ENCODE data around the gene ROR1. TPM values are rescaled to one million over a fixed set of nuclear protein-coding genes. Genes with fewer than 3 reads are reported as not detected.

Gene ROR1
- total and polyA plus RNA-seq, 4 donors, result 4.0 to 30.9 (median 11.4) TPM

DNA sequence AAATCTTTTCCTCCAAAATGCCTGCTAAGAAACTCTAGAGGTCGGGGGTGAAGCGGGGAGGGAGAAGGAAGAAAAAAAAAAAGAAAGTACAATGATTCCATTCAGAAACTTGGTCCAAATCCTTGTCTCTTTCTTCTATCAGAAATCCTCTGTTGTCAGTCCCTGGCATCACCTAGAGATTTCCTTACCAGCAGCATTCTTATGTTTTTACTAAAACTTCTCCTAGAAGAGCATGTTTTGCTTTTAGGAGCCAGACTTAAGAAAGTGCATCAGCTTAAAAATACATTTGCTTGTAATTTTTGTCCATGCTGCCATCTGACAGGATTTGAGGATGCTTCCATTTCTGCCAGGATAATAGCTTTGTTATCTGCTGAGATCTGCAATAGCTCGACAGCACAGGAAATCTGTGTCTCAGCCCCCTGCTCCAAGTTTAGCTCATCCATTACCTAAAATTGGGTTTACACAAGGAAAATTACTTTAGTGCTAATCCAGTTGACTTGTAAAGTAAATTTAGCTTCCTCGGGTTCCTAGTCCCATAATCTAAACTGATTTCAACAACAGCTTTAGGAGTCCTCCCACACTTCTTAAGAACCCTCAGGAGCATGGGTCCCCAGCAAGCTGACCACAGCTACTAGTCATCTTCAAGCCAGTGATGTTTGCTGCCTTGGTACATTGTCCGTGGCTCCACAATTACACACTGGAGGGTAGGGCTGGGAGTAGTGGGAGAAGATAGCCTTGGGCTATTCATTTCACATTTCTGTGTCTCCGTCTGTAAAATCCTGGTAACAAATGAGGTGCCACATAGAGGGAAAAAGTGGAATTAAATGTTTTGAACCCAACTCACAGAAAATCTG, 337.3 kb downstream of the ROR1 start:
- H3K27ac ChIP-seq (ENCODE audit: low read depth in 1 of 2, low read length in 2 of 2), result no peak overlapping the region
- peaks cover 0 to 3% of the 10 kb centered on the region in 2 donors for H3K4me1 ChIP-seq (ENCODE audit: control insufficient read depth in 1 of 2, insufficient read depth in 2 of 2, low read length in 2 of 2)
- WGBS, 2 donors, result 58 to 60% methylated on average over 6 of the region's 6 CpGs
- intact Hi-C loops (cut with DNase I), result no loop called here
- H3K4me3 ChIP-seq (ENCODE audit: low read length in 2 of 2), result no peak overlapping the region
- no peaks in the 10 kb centered on the region for H3K27me3 ChIP-seq (ENCODE audit: control insufficient read depth in 1 of 2, insufficient read depth in 2 of 2, low read length in 1 of 2)
- no peaks in the 10 kb centered on the region for H3K9me3 ChIP-seq (ENCODE audit: control insufficient read depth, low read length)
- no peaks in the 10 kb centered on the region for H3K36me3 ChIP-seq (ENCODE audit: control insufficient read depth in 1 of 2, insufficient read depth in 2 of 2, low read length in 1 of 2)
- DNase-seq, result no peak
- no peak for ATAC-seq (ENCODE audit: low FRiP score)

DNA sequence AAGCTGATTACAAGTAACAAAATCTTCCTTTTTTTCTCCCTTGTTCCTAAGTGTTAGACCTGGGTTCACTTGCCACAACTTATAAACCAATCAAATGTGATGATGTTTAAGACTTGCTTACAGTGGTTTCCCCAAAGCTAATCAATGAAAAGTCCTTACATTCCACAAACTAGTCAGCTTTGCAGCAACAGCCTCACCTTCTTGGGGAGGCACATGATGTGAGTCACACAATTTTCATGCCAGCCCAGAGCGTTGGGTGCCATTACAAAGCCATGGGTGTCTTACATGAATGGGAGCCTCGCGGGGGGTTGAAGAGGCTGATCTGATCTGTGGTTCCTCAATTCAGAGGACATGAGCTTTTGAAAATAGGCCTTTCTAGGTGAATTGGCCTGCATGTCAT, 338.0 kb downstream of the ROR1 start:
- Histone ChIP-seq H3K4me3 (ENCODE audit: low read length in 2 of 2) (no peak overlapping the region), H3K9me3 (ENCODE audit: control insufficient read depth, low read length) (no peaks in the 10 kb centered on the region), H3K27me3 (ENCODE audit: control insufficient read depth in 1 of 2, insufficient read depth in 2 of 2, low read length in 1 of 2) (no peaks in the 10 kb centered on the region), H3K36me3 (ENCODE audit: control insufficient read depth in 1 of 2, insufficient read depth in 2 of 2, low read length in 1 of 2) (no peaks in the 10 kb centered on the region), H3K4me1 (ENCODE audit: control insufficient read depth in 1 of 2, insufficient read depth in 2 of 2, low read length in 2 of 2) (peaks cover 0 to 3% of the 10 kb centered on the region in 2 donors), H3K27ac (ENCODE audit: low read depth in 1 of 2, low read length in 2 of 2) (no peak overlapping the region)
- WGBS, 2 donors, result 65 to 74% methylated on average over 3 of the region's 3 CpGs
- no peak for DNase-seq
- intact Hi-C loops (cut with DNase I), result no loop called here
- ATAC-seq (ENCODE audit: low FRiP score), result no peak

DNA sequence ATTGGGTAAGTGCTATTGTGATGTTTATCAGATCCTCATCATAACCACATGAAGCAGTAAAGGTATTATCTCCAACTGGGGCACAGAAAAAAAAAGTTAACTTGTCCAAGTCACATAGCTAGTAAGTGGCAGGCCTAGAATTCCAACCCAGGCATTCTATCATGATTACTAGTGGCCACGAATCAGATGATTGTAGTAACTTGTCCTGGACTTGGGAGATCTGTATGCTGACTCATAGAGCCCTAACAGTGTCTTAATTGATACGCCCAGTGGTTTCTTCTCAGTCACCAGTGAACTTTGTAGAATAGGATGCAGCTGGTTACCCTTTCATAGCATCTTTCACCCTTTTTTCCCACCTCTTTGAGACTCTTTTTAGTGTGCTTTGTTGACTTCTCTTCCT, 338.5 kb downstream of the ROR1 start:
- Histone ChIP-seq H3K27ac (ENCODE audit: low read depth in 1 of 2, low read length in 2 of 2) (no peak overlapping the region), H3K9me3 (ENCODE audit: control insufficient read depth, low read length) (no peaks in the 10 kb centered on the region), H3K27me3 (ENCODE audit: control insufficient read depth in 1 of 2, insufficient read depth in 2 of 2, low read length in 1 of 2) (no peaks in the 10 kb centered on the region), H3K4me1 (ENCODE audit: control insufficient read depth in 1 of 2, insufficient read depth in 2 of 2, low read length in 2 of 2) (peaks cover 0 to 3% of the 10 kb centered on the region in 2 donors), H3K36me3 (ENCODE audit: control insufficient read depth in 1 of 2, insufficient read depth in 2 of 2, low read length in 1 of 2) (no peaks in the 10 kb centered on the region), H3K4me3 (ENCODE audit: low read length in 2 of 2) (no peak overlapping the region)
- WGBS, 2 donors, result 73 to 79% methylated on average over 2 of the region's 2 CpGs
- DNase-seq (no peak), ATAC-seq (ENCODE audit: low FRiP score) (no peak)
- intact Hi-C loops (cut with DNase I), result no loop called here

DNA sequence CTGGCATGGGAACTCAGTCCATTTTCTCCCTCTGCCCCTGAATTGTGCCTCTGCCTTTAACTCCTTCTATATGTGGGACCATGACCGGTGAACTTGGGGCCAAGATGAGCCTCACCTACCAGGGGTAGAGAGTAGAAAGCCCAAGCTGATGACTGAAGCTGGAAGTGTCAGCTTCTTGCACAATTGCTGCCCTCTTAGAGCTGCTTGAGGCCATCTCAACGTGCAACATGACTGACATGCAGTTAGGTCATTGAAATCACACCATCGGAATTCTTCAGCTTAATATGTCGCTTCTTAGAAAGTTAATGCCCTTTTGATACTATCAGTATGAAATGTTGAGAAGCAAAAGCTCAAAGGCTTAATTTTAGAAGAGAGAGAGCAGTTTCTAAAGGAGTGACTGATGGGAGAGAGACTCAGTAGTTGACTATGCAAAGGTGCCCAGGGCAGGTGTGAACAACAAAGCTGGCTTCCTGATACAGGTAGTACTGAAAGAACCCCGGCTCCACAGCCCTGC, 340.3 kb downstream of the ROR1 start:
- H3K9me3 ChIP-seq (ENCODE audit: control insufficient read depth, low read length), result no peaks in the 10 kb centered on the region
- no peak overlapping the region for H3K27ac ChIP-seq (ENCODE audit: low read depth in 1 of 2, low read length in 2 of 2)
- WGBS, 2 donors, result 45 to 56% methylated on average over 5 of the region's 5 CpGs
- peaks cover 0 to 7% of the 10 kb centered on the region in 2 donors for H3K4me1 ChIP-seq (ENCODE audit: control insufficient read depth in 1 of 2, insufficient read depth in 2 of 2, low read length in 2 of 2)
- DNase-seq (no peak), ATAC-seq (ENCODE audit: low FRiP score) (no peak)
- no peaks in the 10 kb centered on the region for H3K27me3 ChIP-seq (ENCODE audit: control insufficient read depth in 1 of 2, insufficient read depth in 2 of 2, low read length in 1 of 2)
- intact Hi-C loops (cut with DNase I), result no loop called here
- H3K36me3 ChIP-seq (ENCODE audit: control insufficient read depth in 1 of 2, insufficient read depth in 2 of 2, low read length in 1 of 2), result no peaks in the 10 kb centered on the region
- no peak overlapping the region for H3K4me3 ChIP-seq (ENCODE audit: low read length in 2 of 2)

DNA sequence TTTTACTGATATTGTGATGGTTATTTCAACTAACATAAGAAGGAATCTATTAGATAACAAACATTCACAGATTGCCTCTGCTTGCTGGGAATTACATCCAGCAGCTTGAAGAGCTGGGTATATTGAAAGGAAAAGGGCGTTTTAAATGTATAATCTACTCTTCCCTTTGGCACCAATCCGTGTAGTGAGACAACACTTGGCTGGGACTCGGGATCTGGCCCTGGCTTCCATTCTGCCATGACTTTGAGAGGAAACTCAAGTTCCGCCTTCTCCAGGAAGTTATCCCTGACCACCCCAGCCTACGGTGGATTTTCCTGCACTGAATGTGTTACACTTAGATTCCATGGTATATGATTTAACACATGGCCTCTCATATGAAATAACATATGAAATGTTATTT, 342.7 kb downstream of the ROR1 start:
- no peak for ATAC-seq (ENCODE audit: low FRiP score)
- 18 to 27% methylated on average over 5 of the region's 5 CpGs for WGBS, 2 donors
- intact Hi-C loops (cut with DNase I), result no loop called here

DNA sequence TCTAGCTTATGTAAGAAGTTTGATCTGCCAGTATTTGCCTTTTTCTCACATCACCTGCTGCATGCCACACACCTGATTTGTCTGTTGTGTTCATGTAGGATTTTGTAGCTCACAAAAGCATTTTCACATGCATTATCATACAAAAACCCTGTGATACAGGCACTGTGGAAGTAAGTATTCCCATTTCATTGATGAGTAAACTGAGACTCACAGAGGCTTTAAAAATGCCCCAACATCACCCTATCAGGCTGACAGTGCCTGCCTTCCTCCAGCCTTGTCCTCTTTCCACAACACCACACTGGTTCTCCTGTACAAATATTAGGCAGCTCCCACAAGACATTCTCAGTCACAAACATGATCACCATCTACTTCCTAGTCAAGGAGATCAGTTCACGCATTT, 343.7 kb downstream of the ROR1 start:
- Histone ChIP-seq H3K36me3 (ENCODE audit: control insufficient read depth in 1 of 2, insufficient read depth in 2 of 2, low read length in 1 of 2) (no peaks in the 10 kb centered on the region), H3K4me1 (ENCODE audit: control insufficient read depth in 1 of 2, insufficient read depth in 2 of 2, low read length in 2 of 2) (peaks cover 2 to 15% of the 10 kb centered on the region in 2 donors), H3K4me3 (ENCODE audit: low read length in 2 of 2) (no peak overlapping the region), H3K27me3 (ENCODE audit: control insufficient read depth in 1 of 2, insufficient read depth in 2 of 2, low read length in 1 of 2) (no peaks in the 10 kb centered on the region), H3K9me3 (ENCODE audit: control insufficient read depth, low read length) (no peaks in the 10 kb centered on the region), H3K27ac (ENCODE audit: low read depth in 1 of 2, low read length in 2 of 2) (no peak overlapping the region)
- DNase-seq, result no peak
- 94 to 100% methylated on average over 1 of the region's 1 CpG for WGBS, 2 donors
- intact Hi-C loops (cut with DNase I), result no loop called here
- no peak for ATAC-seq (ENCODE audit: low FRiP score)

More for the DNA sequence above, 342.7 kb downstream of the ROR1 start:
- H3K27ac ChIP-seq (ENCODE audit: low read depth in 1 of 2, low read length in 2 of 2), result no peak overlapping the region
- DNase-seq, result no peak
- H3K36me3 ChIP-seq (ENCODE audit: control insufficient read depth in 1 of 2, insufficient read depth in 2 of 2, low read length in 1 of 2), result no peaks in the 10 kb centered on the region
- no peak overlapping the region for H3K4me3 ChIP-seq (ENCODE audit: low read length in 2 of 2)
- H3K4me1 ChIP-seq (ENCODE audit: control insufficient read depth in 1 of 2, insufficient read depth in 2 of 2, low read length in 2 of 2), result peaks cover 0 to 13% of the 10 kb centered on the region in 2 donors
- H3K27me3 ChIP-seq (ENCODE audit: control insufficient read depth in 1 of 2, insufficient read depth in 2 of 2, low read length in 1 of 2), result no peaks in the 10 kb centered on the region
- H3K9me3 ChIP-seq (ENCODE audit: control insufficient read depth, low read length), result no peaks in the 10 kb centered on the region

DNA sequence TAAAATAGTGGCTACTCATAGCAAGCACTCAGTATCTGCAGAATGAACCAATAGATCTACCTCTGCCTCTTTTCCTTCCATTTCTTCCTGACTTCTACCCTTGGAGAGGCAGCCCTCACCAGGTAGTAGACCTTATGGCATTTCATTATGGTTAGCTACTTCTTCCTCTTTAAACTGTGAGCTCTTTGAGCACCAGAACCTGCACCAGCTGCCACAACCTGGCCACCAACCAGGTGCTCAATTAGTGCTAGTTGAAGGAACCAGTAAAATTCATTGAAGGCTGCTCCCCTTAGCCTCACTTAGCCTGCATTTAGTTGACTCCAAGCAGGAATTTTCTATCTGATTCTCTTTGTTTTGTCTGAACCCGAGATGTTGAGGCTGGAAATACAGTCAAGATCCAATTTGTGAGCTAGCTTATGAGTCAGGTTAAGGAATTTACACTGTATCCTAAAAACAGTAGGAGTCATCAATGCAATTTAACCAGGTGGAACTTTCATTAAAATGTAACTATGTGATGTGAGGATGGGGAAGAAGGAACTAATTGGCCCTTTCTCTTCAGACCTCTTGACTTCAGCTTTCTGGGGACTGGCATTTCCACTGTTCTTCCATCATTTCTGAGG, 348.1 kb downstream of the ROR1 start:
- Histone ChIP-seq H3K4me3 (ENCODE audit: low read length in 2 of 2) (no peak overlapping the region), H3K27me3 (ENCODE audit: control insufficient read depth in 1 of 2, insufficient read depth in 2 of 2, low read length in 1 of 2) (no peaks in the 10 kb centered on the region), H3K27ac (ENCODE audit: low read depth in 1 of 2, low read length in 2 of 2) (no peak overlapping the region), H3K9me3 (ENCODE audit: control insufficient read depth, low read length) (no peaks in the 10 kb centered on the region), H3K4me1 (ENCODE audit: control insufficient read depth in 1 of 2, insufficient read depth in 2 of 2, low read length in 2 of 2) (peaks cover 8 to 25% of the 10 kb centered on the region in 2 donors), H3K36me3 (ENCODE audit: control insufficient read depth in 1 of 2, insufficient read depth in 2 of 2, low read length in 1 of 2) (no peaks in the 10 kb centered on the region)
- 14 to 22% methylated on average over 1 of the region's 1 CpG for WGBS, 2 donors
- ATAC-seq (ENCODE audit: low FRiP score) (no peak), DNase-seq (no peak)
- intact Hi-C loops (cut with DNase I), result no loop called here

DNA sequence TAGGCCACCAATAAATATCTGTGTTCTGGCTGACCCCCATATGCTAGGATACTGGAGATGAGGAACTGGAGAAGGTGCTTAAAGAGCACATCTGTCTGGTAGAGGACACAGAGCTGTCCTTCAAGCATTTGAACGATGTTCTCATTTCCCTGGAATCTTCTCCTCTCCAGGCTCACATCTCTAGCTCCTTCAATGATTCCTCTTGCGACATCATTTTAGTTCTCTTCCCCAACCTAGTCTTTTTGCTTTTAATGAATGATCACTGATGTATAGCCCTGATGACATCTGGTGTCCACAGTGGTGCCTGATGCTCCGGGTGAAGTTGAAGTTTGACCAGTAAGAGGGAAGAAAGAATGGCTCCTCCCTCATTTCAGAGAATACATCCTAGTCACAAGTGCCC, 348.8 kb downstream of the ROR1 start:
- Histone ChIP-seq H3K27me3 (ENCODE audit: control insufficient read depth in 1 of 2, insufficient read depth in 2 of 2, low read length in 1 of 2) (no peaks in the 10 kb centered on the region), H3K4me3 (ENCODE audit: low read length in 2 of 2) (no peak overlapping the region), H3K9me3 (ENCODE audit: control insufficient read depth, low read length) (no peaks in the 10 kb centered on the region), H3K4me1 (ENCODE audit: control insufficient read depth in 1 of 2, insufficient read depth in 2 of 2, low read length in 2 of 2) (peaks cover 8 to 25% of the 10 kb centered on the region in 2 donors), H3K27ac (ENCODE audit: low read depth in 1 of 2, low read length in 2 of 2) (no peak overlapping the region), H3K36me3 (ENCODE audit: control insufficient read depth in 1 of 2, insufficient read depth in 2 of 2, low read length in 1 of 2) (no peaks in the 10 kb centered on the region)
- DNase-seq (no peak), ATAC-seq (ENCODE audit: low FRiP score) (no peak)
- 95 to 96% methylated on average over 3 of the region's 3 CpGs for WGBS, 2 donors
- intact Hi-C loops (cut with DNase I), result no loop called here
